Measurements from ENCODE around the gene FIZ1.
"Not testable (repeated sequence)": the region's sequence is repeated elsewhere in the genome, so short reads cannot be mapped to it uniquely, and the experiment has no call there.

Gene FIZ1

GRCh38 chr19:55593096-55593772, 6.1 kb downstream of the FIZ1 start:
- no peak for DNase-seq

DNA sequence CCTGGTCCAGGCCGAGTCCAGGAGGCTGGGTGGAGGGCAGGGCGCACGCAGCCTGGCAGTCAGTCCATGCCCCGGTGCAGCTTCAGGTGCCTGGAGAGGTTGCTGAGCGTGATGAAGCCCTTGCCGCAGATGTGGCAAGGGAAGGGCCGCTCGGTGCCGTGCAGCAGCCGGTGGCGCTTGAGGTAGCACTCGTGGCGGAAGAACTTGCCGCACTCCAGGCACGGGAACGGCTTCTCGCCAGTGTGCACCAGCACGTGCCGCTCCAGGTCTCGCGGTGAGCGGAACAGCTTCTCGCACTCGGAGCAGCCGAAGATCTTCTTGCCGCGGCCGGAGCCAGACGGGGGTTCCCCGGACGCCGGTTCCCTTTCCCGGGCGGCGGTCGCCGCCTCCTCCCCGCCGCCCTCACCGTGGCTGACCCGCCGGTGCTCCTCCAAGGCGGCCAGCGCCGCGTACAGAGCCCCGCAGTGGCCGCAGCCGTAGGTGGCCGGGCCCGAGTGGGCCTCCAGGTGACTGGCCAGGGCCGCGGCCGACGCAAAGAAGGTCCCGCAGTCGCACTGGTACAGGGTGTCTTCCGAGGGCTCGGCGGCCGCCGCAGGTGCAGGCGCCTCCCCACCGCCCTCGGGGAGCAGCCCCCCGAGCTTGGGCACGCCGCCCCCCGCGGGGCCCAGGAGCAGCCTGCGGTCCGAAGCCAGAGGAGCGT, 6.8 kb downstream of the FIZ1 start:
- no peak for DNase-seq

DNA sequence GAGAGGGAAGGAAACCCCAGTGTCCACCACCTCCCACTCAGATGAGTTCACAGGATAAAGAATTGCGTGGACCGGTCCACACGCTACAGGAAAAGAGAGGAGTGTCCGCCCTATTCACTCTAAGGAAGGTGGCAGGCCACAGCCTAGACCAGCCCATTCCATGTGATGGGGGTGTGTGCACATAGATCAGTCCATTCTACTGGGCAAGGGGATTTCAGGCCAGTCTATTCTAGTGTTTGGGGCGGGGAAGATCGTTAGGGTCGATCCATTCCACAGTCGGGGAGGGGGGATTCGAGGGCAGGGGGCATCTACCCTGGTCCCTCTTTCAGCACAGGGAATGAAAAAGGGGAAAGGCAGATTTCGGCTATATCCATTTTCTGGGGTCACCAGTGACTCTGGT, 7.8 kb downstream of the FIZ1 start:
- DNase-seq = no peak

GRCh38 chr19:55590617-55591016, 8.7 kb downstream of the FIZ1 start:
- no peak for DNase-seq

- DNase-seq = no peak
Observed at GRCh38 chr19:55590109-55590508, 9.2 kb downstream of the FIZ1 start.

DNA sequence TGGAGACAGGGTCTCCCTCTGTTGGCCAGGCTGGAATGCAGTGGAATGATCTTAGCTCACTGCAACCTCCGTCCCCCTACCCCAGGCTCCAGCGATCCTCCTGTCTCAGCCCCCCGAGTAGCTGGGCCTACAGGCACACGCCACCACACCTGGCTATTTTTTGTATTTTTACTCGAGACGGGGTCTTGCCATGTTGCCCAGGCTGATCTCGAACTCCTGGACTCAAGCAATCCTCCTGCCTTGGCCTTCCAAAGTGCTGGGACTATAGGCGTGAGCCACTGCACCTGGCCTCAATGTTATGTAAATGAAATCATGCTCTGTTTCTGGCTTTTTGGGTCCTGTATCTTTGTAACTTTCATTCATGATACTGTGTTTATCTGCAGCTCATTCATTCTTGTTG, 10.6 kb downstream of the FIZ1 start:
- no peak for DNase-seq

GRCh38 chr19:55586976-55587668, 12.2 kb downstream of the FIZ1 start:
- peak; percentile 78 for DNase-seq

DNA sequence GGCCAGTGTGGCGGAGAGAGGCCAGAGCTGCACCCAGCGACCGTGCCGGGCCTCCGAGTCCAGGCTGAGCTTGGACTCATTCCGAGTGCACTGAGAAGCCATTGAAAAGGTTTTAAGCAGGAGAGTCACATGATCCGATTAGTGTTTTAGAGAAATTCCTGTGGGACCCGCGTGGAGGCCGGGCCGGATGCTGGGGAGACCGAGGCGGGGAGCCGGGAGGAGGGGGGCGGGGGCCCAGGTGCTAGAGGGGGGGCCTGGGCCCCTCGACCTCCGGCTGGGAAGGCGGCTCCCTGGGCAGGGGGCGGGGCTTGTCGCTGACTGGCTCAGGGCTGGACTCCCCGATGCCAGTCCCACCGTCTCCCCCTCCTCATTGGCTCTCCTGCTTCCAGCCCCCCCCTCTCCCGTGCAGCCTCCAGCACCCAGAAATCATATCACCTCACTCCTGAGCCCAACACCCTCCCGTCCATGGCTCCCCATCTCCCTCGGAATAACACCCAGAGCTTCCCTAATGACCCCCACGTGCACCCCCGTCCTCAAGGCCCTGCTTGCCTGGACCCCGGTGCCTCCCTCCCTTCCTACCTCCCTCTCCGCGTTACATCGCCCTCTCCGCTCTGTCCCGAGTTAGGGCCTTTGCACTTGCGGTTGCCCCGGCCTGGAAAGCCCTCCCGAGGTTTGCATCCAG, 13.5 kb downstream of the FIZ1 start:
- DNase-seq = peak; percentile 14

DNA sequence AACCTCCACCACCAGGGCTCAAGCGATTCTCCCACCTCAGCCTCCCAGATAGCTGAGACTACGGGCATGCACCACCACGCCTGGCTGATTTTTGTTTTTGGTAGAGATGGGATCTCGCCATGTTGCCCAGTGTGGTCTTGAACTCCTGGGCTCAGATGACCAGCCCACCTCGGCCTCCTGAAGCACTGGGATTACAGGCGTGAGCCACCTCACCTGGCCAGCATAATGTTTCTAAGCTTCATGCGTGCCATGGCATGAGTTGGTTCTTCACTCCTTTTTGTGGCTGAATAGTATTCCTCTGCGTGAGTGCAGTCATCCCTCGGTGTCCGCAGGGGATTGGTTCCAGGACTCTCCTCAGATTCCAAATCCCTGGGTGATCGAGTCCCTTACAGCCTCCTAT, 14.4 kb downstream of the FIZ1 start:
- DNase-seq = no peak

DNA sequence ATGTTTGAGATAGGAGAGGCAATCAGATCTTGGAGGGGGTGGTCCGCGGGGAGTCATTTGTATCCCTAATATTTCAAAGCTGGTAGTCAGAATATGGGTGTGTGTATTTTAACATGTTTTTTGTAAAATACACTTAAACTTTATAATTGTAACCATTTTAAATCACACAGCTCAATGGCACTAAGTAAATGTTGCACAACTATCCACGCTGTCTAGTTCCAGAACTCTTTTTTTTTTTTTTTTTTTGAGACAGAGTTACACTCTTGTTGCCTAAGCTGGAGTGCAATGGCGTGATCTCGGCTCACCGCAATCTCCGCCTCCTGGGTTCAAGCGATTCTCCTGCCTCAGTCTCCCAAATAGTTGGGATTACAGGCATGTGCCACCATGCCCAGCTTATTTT, 15.4 kb downstream of the FIZ1 start:
- not testable (repeated sequence) for DNase-seq

DNA sequence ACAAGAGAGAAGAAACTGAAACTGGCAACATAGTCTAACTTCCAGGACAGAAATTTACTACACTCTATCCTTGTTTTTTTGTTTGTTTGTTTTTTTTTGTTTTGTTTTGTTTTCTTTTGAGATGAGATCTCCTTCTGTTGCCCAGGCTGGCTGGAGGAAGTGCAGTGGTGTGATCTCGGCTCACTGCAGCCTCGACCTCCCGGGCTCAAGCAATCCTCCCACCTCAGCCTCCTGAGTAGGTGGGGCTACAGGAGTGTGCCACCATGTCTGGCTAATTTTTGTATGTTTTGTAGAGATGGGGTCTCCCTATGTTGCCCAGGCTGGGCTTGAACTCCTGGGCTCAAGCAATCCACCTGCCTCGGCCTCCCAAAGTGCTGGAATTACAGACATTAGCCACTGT, 17.0 kb downstream of the FIZ1 start:
- DNase-seq = not testable (repeated sequence)

- no peak for DNase-seq
Observed at GRCh38 chr19:55581823-55582223, 17.5 kb downstream of the FIZ1 start.

DNA sequence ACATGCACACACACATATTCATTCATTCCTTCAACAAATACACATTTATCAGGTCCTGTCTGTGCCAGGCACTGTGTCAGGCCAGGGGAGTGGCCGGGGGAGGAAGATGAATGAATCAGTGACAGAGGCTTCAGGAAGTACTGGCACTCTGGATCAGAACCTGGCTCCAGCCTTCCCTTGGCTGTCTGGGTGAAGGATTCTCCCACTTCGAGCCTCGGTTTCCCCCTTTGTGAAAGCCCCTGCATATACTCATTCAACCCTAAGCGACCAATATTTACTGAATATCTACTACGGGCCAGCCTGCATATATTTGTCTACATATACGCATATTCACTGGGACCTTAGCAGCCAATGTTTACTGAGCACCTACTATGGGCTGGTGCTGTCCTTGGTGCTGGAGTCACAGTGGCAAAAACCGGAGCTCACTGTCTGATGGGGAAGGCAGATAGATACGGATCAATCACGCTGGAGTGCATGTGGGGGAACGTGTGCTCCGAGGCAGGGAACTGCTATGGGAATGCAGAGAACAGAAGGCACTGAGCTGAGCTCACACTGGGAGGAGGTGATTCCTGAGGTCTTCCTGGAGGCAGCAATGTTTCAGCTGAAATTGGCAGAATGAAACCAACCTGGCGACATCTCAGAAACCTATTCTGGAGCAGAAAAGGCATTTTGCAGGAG, 18.0 kb downstream of the FIZ1 start:
- no peak for DNase-seq

GRCh38 chr19:55580628-55581144, 18.6 kb downstream of the FIZ1 start, which contains the start of gene ZNF579:
ZNF579 (minus strand) TSS chr19:55580848; CDS start chr19:55579639, 1,209 bp downstream.
- DNase-seq = peak; percentile 65

GRCh38 chr19:55579766-55580621, 19.3 kb downstream of the FIZ1 start:
- DNase-seq = no peak

DNA sequence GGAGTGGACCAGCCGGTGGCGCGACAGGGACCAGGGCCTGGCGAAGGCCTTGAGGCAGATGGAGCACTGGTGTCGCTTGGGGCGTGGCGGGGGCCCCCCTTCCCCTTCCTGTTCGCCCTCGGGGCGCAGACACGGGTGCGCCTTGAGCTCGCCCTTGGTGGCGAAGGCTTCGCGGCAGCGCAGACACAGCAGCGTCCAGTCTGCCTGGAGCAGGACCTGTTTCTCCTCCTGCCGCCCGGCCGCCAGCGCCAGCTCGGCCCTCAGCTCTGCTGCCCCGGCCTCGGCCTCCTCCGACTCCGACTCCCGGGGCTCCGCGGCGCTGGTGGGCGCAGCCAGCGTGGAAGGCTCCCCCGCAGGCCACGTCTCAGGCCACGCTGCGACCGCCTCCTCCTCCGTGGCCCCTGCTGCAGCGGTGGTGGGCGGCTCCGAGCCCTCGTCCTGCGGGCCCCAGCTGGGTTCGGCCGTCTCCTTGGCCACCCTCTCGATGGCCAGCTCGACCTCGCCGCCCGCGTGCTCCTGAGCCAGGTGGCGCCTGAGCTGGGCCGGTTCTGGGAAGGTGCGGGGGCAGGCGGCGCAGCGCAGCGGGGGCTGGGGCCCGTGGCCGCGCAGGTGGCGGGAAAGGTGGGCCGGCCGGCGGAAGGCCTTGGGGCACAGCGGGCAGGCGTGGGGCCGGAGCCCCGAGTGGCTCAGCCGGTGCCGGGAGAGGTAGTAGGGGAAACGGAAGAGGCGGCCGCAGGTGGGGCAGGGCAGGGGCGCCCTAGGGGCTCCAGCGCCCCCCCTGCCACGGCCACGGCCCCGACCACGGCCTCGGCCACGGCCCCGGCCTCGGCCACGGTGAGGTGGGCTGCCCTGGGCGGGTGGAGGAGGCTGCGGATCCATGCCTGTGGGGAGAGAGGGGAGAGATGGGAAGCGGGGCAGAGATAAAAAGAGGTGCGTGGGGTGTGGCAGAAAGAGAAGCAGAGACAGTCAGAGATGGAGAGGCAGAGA, 20.3 kb downstream of the FIZ1 start:
- DNase-seq = no peak

DNA sequence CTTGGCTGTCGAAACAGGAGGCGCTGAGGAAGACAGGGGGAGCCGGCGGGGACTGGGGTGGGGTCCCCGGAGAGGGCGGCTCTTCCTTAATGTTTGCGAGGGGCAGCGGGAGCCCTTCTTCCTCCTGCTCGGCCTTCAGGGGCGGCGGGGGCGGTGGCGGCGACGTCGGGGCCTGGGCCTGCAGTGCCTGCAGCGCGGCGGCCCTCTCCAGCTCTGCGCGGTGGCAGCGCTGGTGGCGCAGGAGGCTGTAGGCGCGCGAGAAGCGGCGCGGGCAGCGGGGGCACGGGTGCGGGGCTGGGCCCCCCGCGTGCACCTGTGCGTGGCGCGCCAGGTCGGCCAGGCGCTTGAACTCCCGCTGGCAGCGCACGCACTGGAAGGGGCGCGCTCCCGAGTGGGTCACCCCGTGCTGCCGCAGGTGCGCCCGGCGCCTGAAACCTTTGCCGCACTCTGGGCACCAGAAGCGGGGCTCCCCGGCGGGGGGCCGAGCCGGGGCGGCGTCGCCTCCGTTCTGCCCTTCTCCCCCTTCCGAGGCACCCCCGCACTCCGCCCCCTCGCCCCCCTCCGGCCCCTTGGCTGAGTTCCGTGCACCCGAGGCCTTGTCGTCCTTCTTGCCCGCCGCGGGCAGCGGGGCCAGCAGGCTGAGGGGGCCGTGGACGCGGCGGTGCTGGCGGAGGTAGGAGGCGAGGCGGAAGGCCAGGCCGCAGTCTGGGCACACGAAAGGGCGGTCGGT, 21.1 kb downstream of the FIZ1 start:
- DNase-seq = no peak

- no peak for DNase-seq
Observed at GRCh38 chr19:55576746-55577145, 22.6 kb downstream of the FIZ1 start.

DNA sequence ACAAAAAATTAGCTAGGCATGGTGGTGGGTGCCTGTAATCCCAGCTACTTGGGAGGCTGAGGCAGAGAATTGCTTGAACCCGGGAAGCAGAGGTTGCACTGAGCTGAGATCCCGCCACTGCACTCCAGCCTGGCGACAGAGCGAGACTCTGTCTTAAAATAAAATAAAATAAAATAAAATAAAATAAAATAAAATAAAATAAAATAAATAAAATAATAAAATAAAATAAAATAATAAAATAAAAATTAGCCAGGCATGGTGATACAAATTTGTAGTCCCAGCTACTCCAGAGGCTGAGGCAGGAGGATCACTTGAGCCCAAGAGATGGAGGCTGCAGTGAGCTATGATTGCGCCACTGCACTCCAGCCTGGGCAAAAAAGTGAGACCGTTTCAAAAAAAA, 25.4 kb downstream of the FIZ1 start:
- not testable (repeated sequence) for DNase-seq

- DNase-seq = not testable (repeated sequence)
Observed at GRCh38 chr19:55569477-55569876, 29.8 kb downstream of the FIZ1 start.
